NCI-H1105 (cell line): ENCODE data around the gene FOXO6.

Experiments used
- DNase-seq: peaks from one replicate; lab custom pipeline; 2025; lab: John Stamatoyannopoulos, UW

FOXO6 gene

GRCh38 chr1:41383094-41383852 is 22.0 kb downstream of the FOXO6 start:
- DNase-seq: no peak

GRCh38 chr1:41384579-41384978 is 23.3 kb downstream of the FOXO6 start:
- no peak for DNase-seq

- no peak for DNase-seq
Measured at GRCh38 chr1:41385398-41386195, 24.4 kb downstream of the FOXO6 start.

GRCh38 chr1:41386196-41386663 is 25.0 kb downstream of the FOXO6 start:
- DNase-seq: no peak

GRCh38 chr1:41387667-41388091 is 26.4 kb downstream of the FOXO6 start:
- peak; percentile 95 for DNase-seq

- DNase-seq: no peak
Measured at GRCh38 chr1:41388510-41388909, 27.3 kb downstream of the FOXO6 start.

- DNase-seq: no peak
Measured at GRCh38 chr1:41389009-41389408, 27.8 kb downstream of the FOXO6 start.

- DNase-seq: peak; percentile 86
Measured at GRCh38 chr1:41390166-41390565, 28.9 kb downstream of the FOXO6 start.

GRCh38 chr1:41390573-41390972 is 29.3 kb downstream of the FOXO6 start:
- no peak for DNase-seq

GRCh38 chr1:41391834-41392527 is 30.7 kb downstream of the FOXO6 start:
- peak; percentile 57 for DNase-seq

GRCh38 chr1:41392528-41392924 is 31.3 kb downstream of the FOXO6 start:
- DNase-seq: no peak

GRCh38 chr1:41393716-41394368 is 32.6 kb downstream of the FOXO6 start:
- DNase-seq: no peak

- DNase-seq: no peak
Measured at GRCh38 chr1:41394369-41394744, 33.1 kb downstream of the FOXO6 start.

GRCh38 chr1:41394959-41395956 is 34.0 kb downstream of the FOXO6 start:
- peak; percentile 87 for DNase-seq

- no peak for DNase-seq
Measured at GRCh38 chr1:41396084-41396483, 34.9 kb downstream of the FOXO6 start.

GRCh38 chr1:41397020-41397419 is 35.8 kb downstream of the FOXO6 start:
- no peak for DNase-seq

- no peak for DNase-seq
Measured at GRCh38 chr1:41397753-41398330, 36.6 kb downstream of the FOXO6 start.

- DNase-seq: peak; percentile 54
Measured at GRCh38 chr1:41399145-41399795, 38.0 kb downstream of the FOXO6 start.

- DNase-seq: no peak
Measured at GRCh38 chr1:41400225-41400624, 39.0 kb downstream of the FOXO6 start.

GRCh38 chr1:41401899-41402298 is 40.7 kb downstream of the FOXO6 start:
- no peak for DNase-seq
